HEK293 (cell line): ENCODE results near the gene ELAC1.
A peak's percentile ranks its signal among the peaks of the same experiment; 100 is the strongest.

ENCODE experiments used
- BCL6B ChIP-seq: fragments of 450-650 bp; formaldehyde crosslinking; IDR thresholded peaks from 2 replicates; pipeline ENCODE4 v1.5.1; 2017; ENCODE audit warnings: missing biosample characterization, missing genetic modification characterization
- EGR2 ChIP-seq: fragments of 450-650 bp; formaldehyde crosslinking; IDR thresholded peaks from 2 replicates; pipeline ENCODE4 v1.5.1; 2016; ENCODE audit warnings: low read depth, missing biosample characterization, missing genetic modification characterization
- ELK4 ChIP-seq: IDR thresholded peaks from 2 replicates; pipeline ENCODE4 v1.6.1; 2011; ENCODE audit warnings: mild to moderate bottlenecking, low read depth, low read length, borderline replicate concordance
- GLI2 ChIP-seq: fragments of 450-650 bp; formaldehyde crosslinking; IDR thresholded peaks from 2 replicates; pipeline ENCODE4; 2017; ENCODE audit warnings: missing biosample characterization, missing genetic modification characterization, low read depth, borderline replicate concordance
- KLF16 ChIP-seq: fragments of 450-650 bp; formaldehyde crosslinking; IDR thresholded peaks from 2 replicates; pipeline ENCODE4 v1.5.1; 2017; ENCODE audit warnings: missing biosample characterization, missing genetic modification characterization
- KLF9 ChIP-seq: fragments of 450-650 bp; formaldehyde crosslinking; IDR thresholded peaks from 2 replicates; pipeline ENCODE4 v1.5.1; 2016; ENCODE audit warnings: missing biosample characterization, missing genetic modification characterization, low read depth
- OSR2 ChIP-seq: fragments of 450-650 bp; formaldehyde crosslinking; IDR thresholded peaks from 2 replicates; pipeline ENCODE4 v1.5.1; 2016; ENCODE audit warnings: missing biosample characterization, missing genetic modification characterization
- PRDM10 ChIP-seq: fragments of 450-650 bp; formaldehyde crosslinking; IDR thresholded peaks from 2 replicates; pipeline ENCODE4 v1.5.1; 2016; ENCODE audit warnings: missing biosample characterization, missing genetic modification characterization
- PRDM2 ChIP-seq: fragments of 450-650 bp; formaldehyde crosslinking; IDR thresholded peaks from 2 replicates; pipeline ENCODE4 v1.5.1; 2016; ENCODE audit warnings: missing biosample characterization, missing genetic modification characterization, borderline replicate concordance
- RBAK ChIP-seq: fragments of 450-650 bp; formaldehyde crosslinking; IDR thresholded peaks from 2 replicates; pipeline ENCODE4 v1.5.1; 2016; ENCODE audit warnings: missing biosample characterization, missing genetic modification characterization
- SP3 ChIP-seq: fragments of 450-650 bp; formaldehyde crosslinking; IDR thresholded peaks from 2 replicates; pipeline ENCODE4 v1.5.1; 2016; ENCODE audit warnings: missing biosample characterization, missing genetic modification characterization
- ZFHX2 ChIP-seq: fragments of 450-650 bp; formaldehyde crosslinking; conservative IDR thresholded peaks from 2 replicates; pipeline ENCODE4 v1.5.1; 2016; ENCODE audit warnings: missing biosample characterization, missing genetic modification characterization
- ZNF155 ChIP-seq: fragments of 450-650 bp; formaldehyde crosslinking; IDR thresholded peaks from 2 replicates; pipeline ENCODE4 v1.5.1; 2016; ENCODE audit warnings: missing biosample characterization, missing genetic modification characterization
- ZNF26 ChIP-seq: fragments of 450-650 bp; formaldehyde crosslinking; IDR thresholded peaks from 2 replicates; pipeline ENCODE4 v1.5.1; 2016; ENCODE audit warnings: missing biosample characterization, missing genetic modification characterization
- ZNF266 ChIP-seq: fragments of 450-650 bp; formaldehyde crosslinking; IDR thresholded peaks from 2 replicates; pipeline ENCODE4 v1.5.1; 2016; ENCODE audit warnings: missing biosample characterization, missing genetic modification characterization, low read depth
- ZNF280D ChIP-seq: fragments of 450-650 bp; formaldehyde crosslinking; IDR thresholded peaks from 2 replicates; pipeline ENCODE4 v1.5.1; 2016; ENCODE audit warnings: missing biosample characterization, missing genetic modification characterization
- ZNF324 ChIP-seq: fragments of 450-650 bp; formaldehyde crosslinking; IDR thresholded peaks from 2 replicates; pipeline ENCODE4 v1.5.1; 2016; ENCODE audit warnings: missing biosample characterization, missing genetic modification characterization
- ZNF37A ChIP-seq: fragments of 450-650 bp; IDR thresholded peaks from 2 replicates; pipeline ENCODE4 v1.5.1; 2018; ENCODE audit warnings: missing biosample characterization, missing genetic modification characterization
- ZNF501 ChIP-seq: fragments of 450-650 bp; formaldehyde crosslinking; IDR thresholded peaks from 2 replicates; pipeline ENCODE4 v1.5.1; 2016; ENCODE audit warnings: missing biosample characterization, missing genetic modification characterization
- ZNF555 ChIP-seq: fragments of 450-650 bp; formaldehyde crosslinking; conservative IDR thresholded peaks from 2 replicates; pipeline ENCODE4 v1.5.1; 2017; ENCODE audit warnings: missing biosample characterization, mild to moderate bottlenecking, missing genetic modification characterization, inconsistent platforms
- ZNF76 ChIP-seq: fragments of 450-650 bp; formaldehyde crosslinking; IDR thresholded peaks from 2 replicates; pipeline ENCODE4; 2016; ENCODE audit warnings: low read depth, missing biosample characterization, missing genetic modification characterization, borderline replicate concordance
- ZNF792 ChIP-seq: fragments of 450-650 bp; formaldehyde crosslinking; IDR thresholded peaks from 2 replicates; pipeline ENCODE4 v1.5.1; 2016; ENCODE audit warnings: missing biosample characterization, missing genetic modification characterization

Gene ELAC1

GRCh38 chr18:51029694-51030536, 62.1 kb downstream of the ELAC1 start, which contains the start of gene SMAD4 (continued):
- TF ChIP-seq ZFHX2 = peak; percentile 95
- no peak for TF ChIP-seq ELK4
- no peak for TF ChIP-seq ZNF266 (tag by site-specific recombination)
- no peak for TF ChIP-seq ZNF792 (tag by site-specific recombination)
- TF ChIP-seq PRDM10 (tag by site-specific recombination) = peak; percentile 64
- TF ChIP-seq PRDM2 (tag by site-specific recombination) = no peak
- TF ChIP-seq RBAK (tag by site-specific recombination) = no peak
- no peak for TF ChIP-seq ZNF37A (tag by site-specific recombination)
- peak; percentile 85 for TF ChIP-seq ZNF501 (tag by site-specific recombination)
- peak; percentile 36; the same call in 1 of the 2 replicates for TF ChIP-seq ZNF76 (tag by site-specific recombination)
- no peak for TF ChIP-seq KLF16 (tag by site-specific recombination)
- peak; percentile 66 for TF ChIP-seq EGR2 (tag by site-specific recombination)
- no peak for TF ChIP-seq BCL6B (tag by site-specific recombination)
- TF ChIP-seq SP3 (tag by site-specific recombination) = peak; percentile 41
- no peak for TF ChIP-seq ZNF555 (tag by site-specific recombination)
- TF ChIP-seq ZNF324 (tag by site-specific recombination) = no peak
- TF ChIP-seq ZNF155 (tag by site-specific recombination) = no peak
- TF ChIP-seq GLI2 (tag by site-specific recombination) = no peak
- peak; percentile 43; the same call in 1 of the 2 replicates for TF ChIP-seq KLF9 (tag by site-specific recombination)
- TF ChIP-seq OSR2 = no peak
- TF ChIP-seq ZNF280D = no peak
- TF ChIP-seq ZNF26 = no peak
